Left ventricle myocardium inferior (tissue), 1 donor: Measurements from ENCODE around the gene SLC38A1. TPM values are rescaled to one million over a fixed set of nuclear protein-coding genes. Genes with fewer than 3 reads are reported as not detected.

ENCODE experiments used
- DNase-seq: peaks from one replicate; pipeline ENCODE4 v3.0.0-alpha.2; 2020
- H3K27ac ChIP-seq: fragments of 200-600 bp; replicated peaks from 2 replicates; pipeline ENCODE4 v1.8.0; 2021
- H3K27me3 ChIP-seq: fragments of 200-600 bp; 2 replicates; pipeline ENCODE4 v1.8.0; 2021; ENCODE audit warnings: low read depth
- H3K36me3 ChIP-seq: fragments of 200-600 bp; 2 replicates; pipeline ENCODE4 v1.8.0; 2021
- H3K4me1 ChIP-seq: fragments of 200-600 bp; 2 replicates; pipeline ENCODE4 v1.8.0; 2021
- H3K4me3 ChIP-seq: fragments of 200-600 bp; 2 replicates; pipeline ENCODE4 v1.8.0; 2021; ENCODE audit warnings: mild to moderate bottlenecking, moderate library complexity
- H3K9me3 ChIP-seq: fragments of 200-600 bp; replicated peaks from 2 replicates; pipeline ENCODE4 v1.8.0; 2021
- intact Hi-C: fragments of 100-400 bp; cut with micrococcal nuclease; formaldehyde crosslinking; loops from one replicate; pipeline ENCODE4 v1.11.0; 2022
- total RNA-seq: library from RNA; stranded (reverse); fragmentation: NEBNext Ultra II Directional; extraction: Animal tissue kit (Norgen Biotek cat#: 25700); gene quantifications from one replicate; pipeline ENCODE4 v1.2.1, GENCODE V29; 2021
- TF ChIP-seq, protein P1 (sequence below): fragments of 200-600 bp; IDR thresholded peaks from 2 replicates; pipeline ENCODE4 v1.8.0; 2021; ENCODE audit warnings: antibody characterized with exemption, mild to moderate bottlenecking, borderline replicate concordance
- donor health status: DM: no; HTN: yes; CAD: no; lungs with severe emphysema.

Gene SLC38A1
- total RNA-seq, 1 donor from 2014 or later, result 134 TPM

DNA sequence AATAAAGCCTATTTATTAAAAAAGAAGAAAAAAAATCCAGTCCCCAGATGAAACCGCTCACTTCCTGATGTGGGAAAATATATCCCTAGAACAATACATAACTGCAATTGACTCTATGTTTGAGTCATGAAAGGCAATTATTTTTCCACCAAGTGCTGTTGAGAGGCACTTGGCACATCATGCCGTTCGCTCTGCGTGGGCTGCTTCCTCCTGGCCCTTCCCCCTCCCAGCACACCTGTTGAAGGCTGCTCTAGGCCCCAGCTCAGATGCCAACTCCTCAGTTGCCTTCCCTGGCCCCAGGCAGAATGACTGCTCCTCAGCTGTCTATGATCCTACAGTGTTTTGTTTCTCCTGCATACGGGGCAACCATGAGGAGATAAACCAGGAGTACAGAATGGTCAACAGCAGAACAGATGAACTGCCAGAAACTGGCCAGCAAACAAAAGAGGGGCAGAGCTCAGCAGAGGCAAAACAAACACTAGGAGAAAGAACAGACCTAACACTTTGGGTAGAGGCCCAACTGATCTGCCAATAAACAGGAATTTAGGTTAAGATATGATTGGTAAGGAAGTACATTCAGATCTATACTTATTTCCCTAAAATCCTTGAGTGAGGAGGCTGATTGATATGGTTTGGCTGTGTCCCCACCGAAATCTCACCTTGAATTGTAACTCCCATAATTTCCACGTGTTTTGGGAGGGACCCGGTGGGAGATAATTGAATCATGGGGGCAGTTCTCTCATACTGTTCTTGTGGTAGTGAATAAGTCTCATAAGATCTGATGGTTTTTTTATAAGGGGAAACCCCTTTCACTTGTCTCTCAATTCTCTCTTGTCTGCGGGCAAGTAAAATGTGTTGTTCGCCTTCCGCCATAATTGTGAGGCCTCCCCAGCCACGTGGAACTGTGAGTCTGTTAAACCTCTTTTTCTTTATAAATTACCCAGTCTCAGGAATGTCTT, 58.6 kb downstream of the SLC38A1 start:
- DNase-seq, result peak; percentile 41
- H3K27ac ChIP-seq, result peak overlapping the region; percentile 72
- intact Hi-C loops, result loop anchor here (10.0 kb wide), 1 partner anchor 55 kb away; the partner anchor contains the start of gene SLC38A1
- peaks cover 87% of the 10 kb centered on the region for H3K4me1 ChIP-seq
- no peaks in the 10 kb centered on the region for H3K27me3 ChIP-seq
- H3K4me3 ChIP-seq, result no peak overlapping the region
- H3K36me3 ChIP-seq, result no peaks in the 10 kb centered on the region
- H3K9me3 ChIP-seq, result no peaks in the 10 kb centered on the region
- TF ChIP-seq, protein P1, sequence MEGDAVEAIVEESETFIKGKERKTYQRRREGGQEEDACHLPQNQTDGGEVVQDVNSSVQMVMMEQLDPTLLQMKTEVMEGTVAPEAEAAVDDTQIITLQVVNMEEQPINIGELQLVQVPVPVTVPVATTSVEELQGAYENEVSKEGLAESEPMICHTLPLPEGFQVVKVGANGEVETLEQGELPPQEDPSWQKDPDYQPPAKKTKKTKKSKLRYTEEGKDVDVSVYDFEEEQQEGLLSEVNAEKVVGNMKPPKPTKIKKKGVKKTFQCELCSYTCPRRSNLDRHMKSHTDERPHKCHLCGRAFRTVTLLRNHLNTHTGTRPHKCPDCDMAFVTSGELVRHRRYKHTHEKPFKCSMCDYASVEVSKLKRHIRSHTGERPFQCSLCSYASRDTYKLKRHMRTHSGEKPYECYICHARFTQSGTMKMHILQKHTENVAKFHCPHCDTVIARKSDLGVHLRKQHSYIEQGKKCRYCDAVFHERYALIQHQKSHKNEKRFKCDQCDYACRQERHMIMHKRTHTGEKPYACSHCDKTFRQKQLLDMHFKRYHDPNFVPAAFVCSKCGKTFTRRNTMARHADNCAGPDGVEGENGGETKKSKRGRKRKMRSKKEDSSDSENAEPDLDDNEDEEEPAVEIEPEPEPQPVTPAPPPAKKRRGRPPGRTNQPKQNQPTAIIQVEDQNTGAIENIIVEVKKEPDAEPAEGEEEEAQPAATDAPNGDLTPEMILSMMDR, result no peak

DNA sequence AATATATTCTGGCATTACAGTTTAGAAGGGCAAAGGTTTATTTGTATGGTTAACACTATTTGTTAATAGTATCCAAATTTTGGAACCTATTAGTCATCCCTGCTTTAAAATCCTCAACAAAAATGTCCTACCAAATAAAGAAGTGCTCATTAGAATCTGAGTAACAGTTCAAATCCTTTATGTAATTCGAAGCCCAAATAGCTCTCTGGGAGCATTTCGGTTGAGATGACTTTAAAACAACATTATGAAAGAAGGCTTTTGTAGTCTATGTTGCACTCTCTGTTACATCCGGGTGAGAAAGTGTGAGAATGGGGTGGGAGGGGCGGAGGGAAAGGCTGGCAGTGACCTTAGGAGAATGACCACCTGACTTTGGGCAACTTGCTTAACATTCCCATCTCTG, 59.7 kb downstream of the SLC38A1 start:
- Histone ChIP-seq H3K36me3 (peaks cover 2% of the 10 kb centered on the region), H3K4me1 (peaks cover 84% of the 10 kb centered on the region), H3K27ac (peak overlapping the region; percentile 72), H3K27me3 (no peaks in the 10 kb centered on the region), H3K9me3 (no peaks in the 10 kb centered on the region), H3K4me3 (no peak overlapping the region)
- DNase-seq, result no peak
- intact Hi-C loops, result loop anchor here (10.0 kb wide), 1 partner anchor 56 kb away; the partner anchor contains the start of gene SLC38A1
- TF ChIP-seq, protein P1, result no peak

DNA sequence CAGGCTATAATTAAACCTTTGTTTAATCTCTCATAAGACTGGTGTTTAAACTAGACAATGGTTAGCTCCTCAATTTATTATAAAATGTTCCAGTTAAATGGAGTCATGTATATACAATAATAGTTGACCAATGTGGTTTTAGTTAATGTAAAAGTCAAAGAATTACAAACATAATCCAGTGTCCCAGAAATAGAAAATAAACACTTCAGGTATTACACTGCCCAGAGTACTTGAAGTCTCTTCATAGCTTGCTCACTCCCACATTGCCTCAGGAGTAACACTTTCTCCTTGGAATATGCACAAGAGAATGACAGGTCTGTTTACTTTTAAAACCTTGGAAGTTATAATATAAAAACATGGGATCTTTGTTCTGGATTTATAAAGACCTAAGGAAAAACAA, 60.5 kb downstream of the SLC38A1 start:
- Histone ChIP-seq H3K27ac (peak overlapping the region; percentile 72), H3K4me1 (peaks cover 84% of the 10 kb centered on the region)
- intact Hi-C loops, result loop anchor here (10.0 kb wide), 1 partner anchor 56 kb away; the partner anchor contains the start of gene SLC38A1

DNA sequence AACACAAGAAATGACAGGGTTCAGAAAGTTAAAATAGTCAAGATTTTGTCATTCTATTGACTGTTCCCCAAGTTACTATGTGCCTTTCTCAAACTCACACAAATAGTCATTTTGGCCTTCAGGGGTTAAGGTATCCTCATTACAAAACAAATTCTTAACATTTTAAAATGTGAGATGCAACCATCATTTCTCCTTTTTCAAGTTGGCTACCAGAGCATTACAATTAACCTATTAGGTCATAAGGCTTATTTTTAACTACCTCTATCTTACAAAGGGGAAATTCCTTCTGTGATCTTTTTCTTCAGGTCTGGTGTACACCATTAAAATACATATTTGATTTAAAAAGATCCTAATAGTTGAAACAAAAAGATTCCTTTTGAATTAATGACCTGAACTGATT, 61.2 kb downstream of the SLC38A1 start:
- no peak overlapping the region for H3K4me3 ChIP-seq
- no peak for DNase-seq
- TF ChIP-seq, protein P1, result no peak
- no peaks in the 10 kb centered on the region for H3K9me3 ChIP-seq
- peaks cover 79% of the 10 kb centered on the region for H3K4me1 ChIP-seq
- peaks cover 16% of the 10 kb centered on the region for H3K36me3 ChIP-seq
- intact Hi-C loops, result loop anchor here (10.0 kb wide), 1 partner anchor 57 kb away; the partner anchor contains the start of gene SLC38A1
- H3K27ac ChIP-seq, result peak overlapping the region; percentile 72
- no peaks in the 10 kb centered on the region for H3K27me3 ChIP-seq

More for the DNA sequence above, 60.5 kb downstream of the SLC38A1 start:
- no peak for DNase-seq
- TF ChIP-seq, protein P1, result no peak
- no peaks in the 10 kb centered on the region for H3K27me3 ChIP-seq
- peaks cover 9% of the 10 kb centered on the region for H3K36me3 ChIP-seq
- H3K9me3 ChIP-seq, result no peaks in the 10 kb centered on the region
- H3K4me3 ChIP-seq, result no peak overlapping the region

DNA sequence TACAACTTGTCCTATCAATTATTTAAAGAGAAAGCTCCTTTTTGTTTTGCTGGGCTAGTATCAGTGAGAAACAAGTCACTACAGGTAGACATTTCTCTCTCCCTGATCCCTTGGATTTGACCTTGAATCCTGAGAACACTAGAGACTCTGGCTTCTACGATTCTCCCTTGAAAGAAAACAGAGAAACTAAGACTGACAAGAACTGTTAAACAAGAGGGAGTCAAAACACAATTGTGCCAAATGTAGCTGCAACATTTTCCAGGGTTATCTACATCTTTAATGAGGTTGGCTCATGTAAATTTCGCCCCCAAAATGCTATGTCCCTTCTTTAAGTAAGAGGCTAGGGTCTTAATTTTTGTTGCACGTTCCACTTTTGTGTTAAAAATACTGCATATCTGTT, 62.4 kb downstream of the SLC38A1 start:
- H3K27ac ChIP-seq, result peak overlapping the region; percentile 31
- TF ChIP-seq, protein P1, result no peak

More for the DNA sequence above, 62.4 kb downstream of the SLC38A1 start:
- intact Hi-C loops, result loop anchor here (10.0 kb wide), 1 partner anchor 58 kb away; the partner anchor contains the start of gene SLC38A1
- peaks cover 21% of the 10 kb centered on the region for H3K36me3 ChIP-seq
- peaks cover 68% of the 10 kb centered on the region for H3K4me1 ChIP-seq
- no peak overlapping the region for H3K4me3 ChIP-seq
- H3K27me3 ChIP-seq, result no peaks in the 10 kb centered on the region
- no peak for DNase-seq
- H3K9me3 ChIP-seq, result no peaks in the 10 kb centered on the region
